ENCODE measurements around the gene NR2C2.

NR2C2 gene

GRCh38 chr3:14921811-14922705 is 25.3 kb upstream of the NR2C2 start:
- peaks cover 18% of the 10 kb centered on the region for H3K27me3 ChIP-seq (ENCODE audit: insufficient read depth, low read length)
- no peak overlapping the region for H3K27ac ChIP-seq (ENCODE audit: low read depth, low read length)
- no peak overlapping the region for H2AFZ ChIP-seq (ENCODE audit: low read length, unreplicated experiment)
- no peaks in the 10 kb centered on the region for H3K79me2 ChIP-seq (ENCODE audit: control insufficient read depth, insufficient read depth, low read length, unreplicated experiment)
- no peaks in the 10 kb centered on the region for H3K4me1 ChIP-seq (ENCODE audit: control insufficient read depth, insufficient read depth, low read length, unreplicated experiment)
- H3K36me3 ChIP-seq (ENCODE audit: insufficient read depth, low read length) = no peaks in the 10 kb centered on the region
- no peak overlapping the region for H3K4me3 ChIP-seq (ENCODE audit: low read depth, low read length)

GRCh38 chr3:14922863-14923262 is 24.5 kb upstream of the NR2C2 start:
- no peak overlapping the region for H3K27ac ChIP-seq (ENCODE audit: low read depth, low read length)
- peaks cover 10% of the 10 kb centered on the region for H3K27me3 ChIP-seq (ENCODE audit: insufficient read depth, low read length)
- no peak overlapping the region for H3K4me3 ChIP-seq (ENCODE audit: low read depth, low read length)
- no peaks in the 10 kb centered on the region for H3K4me1 ChIP-seq (ENCODE audit: control insufficient read depth, insufficient read depth, low read length, unreplicated experiment)
- H3K36me3 ChIP-seq (ENCODE audit: insufficient read depth, low read length) = no peaks in the 10 kb centered on the region
- no peak overlapping the region for H2AFZ ChIP-seq (ENCODE audit: low read length, unreplicated experiment)
- no peaks in the 10 kb centered on the region for H3K79me2 ChIP-seq (ENCODE audit: control insufficient read depth, insufficient read depth, low read length, unreplicated experiment)

GRCh38 chr3:14923476-14923875 is 23.9 kb upstream of the NR2C2 start:
- Histone ChIP-seq H3K79me2 (ENCODE audit: control insufficient read depth, insufficient read depth, low read length, unreplicated experiment) (no peaks in the 10 kb centered on the region), H3K36me3 (ENCODE audit: insufficient read depth, low read length) (no peaks in the 10 kb centered on the region), H2AFZ (ENCODE audit: low read length, unreplicated experiment) (no peak overlapping the region), H3K27me3 (ENCODE audit: insufficient read depth, low read length) (0 out of 2 replicates have a peak, but pooled peaks cover 5% of the 10 kb centered on the region), H3K4me3 (ENCODE audit: low read depth, low read length) (no peak overlapping the region), H3K4me1 (ENCODE audit: control insufficient read depth, insufficient read depth, low read length, unreplicated experiment) (no peaks in the 10 kb centered on the region), H3K27ac (ENCODE audit: low read depth, low read length) (no peak overlapping the region)

GRCh38 chr3:14925729-14926591 is 21.4 kb upstream of the NR2C2 start:
- Histone ChIP-seq H3K36me3 (ENCODE audit: insufficient read depth, low read length) (no peaks in the 10 kb centered on the region), H3K27me3 (ENCODE audit: insufficient read depth, low read length) (no peaks in the 10 kb centered on the region), H3K4me3 (ENCODE audit: low read depth, low read length) (no peak overlapping the region), H2AFZ (ENCODE audit: low read length, unreplicated experiment) (no peak overlapping the region), H3K27ac (ENCODE audit: low read depth, low read length) (no peak overlapping the region), H3K4me1 (ENCODE audit: control insufficient read depth, insufficient read depth, low read length, unreplicated experiment) (no peaks in the 10 kb centered on the region), H3K79me2 (ENCODE audit: control insufficient read depth, insufficient read depth, low read length, unreplicated experiment) (no peaks in the 10 kb centered on the region)

- Histone ChIP-seq H3K27ac (ENCODE audit: low read depth, low read length) (no peak overlapping the region), H3K79me2 (ENCODE audit: control insufficient read depth, insufficient read depth, low read length, unreplicated experiment) (no peaks in the 10 kb centered on the region), H3K27me3 (ENCODE audit: insufficient read depth, low read length) (no peaks in the 10 kb centered on the region), H3K4me1 (ENCODE audit: control insufficient read depth, insufficient read depth, low read length, unreplicated experiment) (no peaks in the 10 kb centered on the region), H3K36me3 (ENCODE audit: insufficient read depth, low read length) (no peaks in the 10 kb centered on the region), H3K4me3 (ENCODE audit: low read depth, low read length) (no peak overlapping the region), H2AFZ (ENCODE audit: low read length, unreplicated experiment) (no peak overlapping the region)
These were observed 20.8 kb upstream of the NR2C2 start for GRCh38 chr3:14926592-14926991.

GRCh38 chr3:14927308-14927707 is 20.1 kb upstream of the NR2C2 start:
- no peak overlapping the region for H2AFZ ChIP-seq (ENCODE audit: low read length, unreplicated experiment)
- no peak overlapping the region for H3K27ac ChIP-seq (ENCODE audit: low read depth, low read length)
- no peak overlapping the region for H3K4me3 ChIP-seq (ENCODE audit: low read depth, low read length)
- H3K27me3 ChIP-seq (ENCODE audit: insufficient read depth, low read length) = no peaks in the 10 kb centered on the region
- H3K79me2 ChIP-seq (ENCODE audit: control insufficient read depth, insufficient read depth, low read length, unreplicated experiment) = no peaks in the 10 kb centered on the region
- no peaks in the 10 kb centered on the region for H3K36me3 ChIP-seq (ENCODE audit: insufficient read depth, low read length)
- H3K4me1 ChIP-seq (ENCODE audit: control insufficient read depth, insufficient read depth, low read length, unreplicated experiment) = no peaks in the 10 kb centered on the region

- no peak overlapping the region for H2AFZ ChIP-seq (ENCODE audit: low read length, unreplicated experiment)
- no peak overlapping the region for H3K4me3 ChIP-seq (ENCODE audit: low read depth, low read length)
These were observed 17.9 kb upstream of the NR2C2 start for GRCh38 chr3:14929310-14930074.

GRCh38 chr3:14933820-14934425 is 13.5 kb upstream of the NR2C2 start:
- no peak overlapping the region for H2AFZ ChIP-seq (ENCODE audit: low read length, unreplicated experiment)
- no peaks in the 10 kb centered on the region for H3K27me3 ChIP-seq (ENCODE audit: insufficient read depth, low read length)
- no peaks in the 10 kb centered on the region for H3K36me3 ChIP-seq (ENCODE audit: insufficient read depth, low read length)
- no peak overlapping the region for H3K4me3 ChIP-seq (ENCODE audit: low read depth, low read length)
- no peaks in the 10 kb centered on the region for H3K79me2 ChIP-seq (ENCODE audit: control insufficient read depth, insufficient read depth, low read length, unreplicated experiment)
- no peaks in the 10 kb centered on the region for H3K4me1 ChIP-seq (ENCODE audit: control insufficient read depth, insufficient read depth, low read length, unreplicated experiment)
- H3K27ac ChIP-seq (ENCODE audit: low read depth, low read length) = no peak overlapping the region

More at GRCh38 chr3:14929310-14930074, 17.9 kb upstream of the NR2C2 start:
- H3K36me3 ChIP-seq (ENCODE audit: insufficient read depth, low read length) = no peaks in the 10 kb centered on the region
- no peaks in the 10 kb centered on the region for H3K4me1 ChIP-seq (ENCODE audit: control insufficient read depth, insufficient read depth, low read length, unreplicated experiment)
- no peak overlapping the region for H3K27ac ChIP-seq (ENCODE audit: low read depth, low read length)
- no peaks in the 10 kb centered on the region for H3K79me2 ChIP-seq (ENCODE audit: control insufficient read depth, insufficient read depth, low read length, unreplicated experiment)
- no peaks in the 10 kb centered on the region for H3K27me3 ChIP-seq (ENCODE audit: insufficient read depth, low read length)

- Histone ChIP-seq H2AFZ (ENCODE audit: low read length, unreplicated experiment) (no peak overlapping the region), H3K36me3 (ENCODE audit: insufficient read depth, low read length) (no peaks in the 10 kb centered on the region), H3K27ac (ENCODE audit: low read depth, low read length) (no peak overlapping the region), H3K79me2 (ENCODE audit: control insufficient read depth, insufficient read depth, low read length, unreplicated experiment) (no peaks in the 10 kb centered on the region), H3K27me3 (ENCODE audit: insufficient read depth, low read length) (no peaks in the 10 kb centered on the region), H3K4me3 (ENCODE audit: low read depth, low read length) (no peak overlapping the region), H3K4me1 (ENCODE audit: control insufficient read depth, insufficient read depth, low read length, unreplicated experiment) (no peaks in the 10 kb centered on the region)
These were observed 11.6 kb upstream of the NR2C2 start for GRCh38 chr3:14935592-14936345.
